ENCODE results near the gene REPS2.
"Not testable (repeated sequence)": the region's sequence is repeated elsewhere in the genome, so short reads cannot be mapped to it uniquely, and the experiment has no call there.

REPS2 gene

DNA sequence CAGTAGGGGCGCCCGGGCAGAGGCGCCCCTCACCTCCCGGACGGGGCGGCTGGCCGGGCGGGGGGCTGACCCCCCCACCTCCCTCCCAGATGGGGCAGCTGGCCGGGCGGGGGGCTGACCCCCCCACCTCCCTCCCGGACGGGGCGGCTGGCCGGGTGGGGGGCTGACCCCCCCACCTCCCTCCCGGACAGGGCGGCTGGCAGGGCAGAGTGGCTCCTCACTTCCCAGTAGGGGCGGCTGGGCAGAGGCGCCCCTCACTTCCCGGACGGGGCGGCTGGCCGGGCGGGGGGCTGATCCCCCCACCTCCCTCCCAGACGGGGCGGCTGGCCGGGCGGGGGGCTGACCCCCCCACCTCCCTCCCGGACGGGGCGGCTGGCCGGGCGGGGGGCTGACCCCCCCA, 18.5 kb downstream of the REPS2 start:
- DNase-seq: not testable (repeated sequence)

- no peak for DNase-seq
Observed at GRCh38 chrX:16966752-16967448, 20.4 kb downstream of the REPS2 start.

- DNase-seq: not testable (repeated sequence)
Observed at GRCh38 chrX:16968753-16969152, 22.3 kb downstream of the REPS2 start.

DNA sequence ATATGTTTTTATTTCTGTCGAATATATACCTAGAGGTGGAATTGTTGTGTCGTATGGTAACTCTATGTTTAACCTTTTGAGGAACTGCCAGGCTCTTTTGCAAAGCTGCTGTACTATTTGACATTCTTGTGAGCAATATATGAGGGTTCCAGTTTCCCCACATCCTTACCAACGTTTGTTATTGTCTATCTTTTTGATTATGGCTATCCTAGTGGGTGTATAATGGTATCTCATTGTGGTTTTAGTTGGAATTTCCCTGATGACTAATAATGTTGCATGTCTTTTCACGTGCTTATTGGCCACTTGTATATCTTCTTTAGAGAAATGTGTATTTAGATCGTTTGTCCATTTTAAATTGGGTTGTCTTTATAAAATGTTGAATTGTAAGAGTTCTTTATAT, 24.5 kb downstream of the REPS2 start:
- no peak for DNase-seq

DNA sequence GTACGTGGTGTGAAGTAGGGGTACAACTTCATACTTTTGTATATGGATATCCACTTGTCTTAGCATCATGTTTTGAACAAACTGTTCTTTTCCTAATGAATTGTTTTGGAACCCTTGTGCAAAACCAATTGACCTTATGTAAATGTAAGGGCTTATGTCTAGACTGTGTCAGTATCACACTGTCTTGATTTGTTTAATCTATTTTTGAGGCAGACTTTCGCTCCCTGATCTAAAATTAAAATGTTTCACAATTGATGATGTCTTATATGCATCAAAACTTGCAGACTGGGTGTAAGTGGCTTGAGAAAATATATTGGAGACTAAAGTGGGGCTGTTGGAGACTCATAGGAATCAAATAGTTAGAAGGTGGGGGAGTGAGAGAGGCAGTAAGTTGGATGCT, 25.2 kb downstream of the REPS2 start:
- no peak for DNase-seq

DNA sequence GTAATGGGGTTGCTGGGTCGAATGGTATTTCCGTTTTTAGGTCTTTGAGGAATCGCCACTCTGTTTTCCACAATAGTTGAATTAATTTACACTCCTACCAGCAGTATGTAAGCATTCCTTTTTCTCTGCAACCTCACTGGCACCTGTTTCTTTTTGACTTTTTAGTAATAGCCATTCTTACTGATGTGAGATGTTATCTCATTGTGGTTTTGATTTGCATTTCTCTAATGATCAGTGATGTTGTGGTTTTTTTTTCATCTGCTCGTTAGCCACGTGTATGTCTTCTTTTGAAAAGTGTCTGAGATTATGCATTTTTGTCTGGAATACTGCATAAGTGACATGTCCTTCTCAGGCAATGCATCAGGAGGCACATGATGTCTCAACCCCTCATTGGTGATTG, 28.8 kb downstream of the REPS2 start:
- DNase-seq: no peak

DNA sequence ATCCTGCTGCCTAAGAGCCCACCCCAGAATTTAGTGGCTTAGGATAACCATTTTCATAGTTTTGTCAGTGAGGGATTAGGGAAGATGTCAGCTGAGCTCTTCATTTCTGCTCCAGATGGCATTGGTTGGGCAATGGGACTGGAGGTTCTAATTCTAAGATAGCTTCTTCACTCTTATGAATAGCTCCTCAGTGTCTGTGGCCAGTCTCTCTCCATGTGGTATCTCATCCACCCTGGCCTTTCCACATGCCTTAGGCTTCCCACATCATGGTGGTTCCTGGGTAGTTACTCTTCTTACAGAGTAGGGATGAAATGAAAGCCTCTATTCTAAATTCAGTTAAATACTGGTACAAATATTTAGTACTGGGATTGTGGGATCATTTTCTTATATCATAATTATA, 31.3 kb downstream of the REPS2 start:
- DNase-seq: no peak

DNA sequence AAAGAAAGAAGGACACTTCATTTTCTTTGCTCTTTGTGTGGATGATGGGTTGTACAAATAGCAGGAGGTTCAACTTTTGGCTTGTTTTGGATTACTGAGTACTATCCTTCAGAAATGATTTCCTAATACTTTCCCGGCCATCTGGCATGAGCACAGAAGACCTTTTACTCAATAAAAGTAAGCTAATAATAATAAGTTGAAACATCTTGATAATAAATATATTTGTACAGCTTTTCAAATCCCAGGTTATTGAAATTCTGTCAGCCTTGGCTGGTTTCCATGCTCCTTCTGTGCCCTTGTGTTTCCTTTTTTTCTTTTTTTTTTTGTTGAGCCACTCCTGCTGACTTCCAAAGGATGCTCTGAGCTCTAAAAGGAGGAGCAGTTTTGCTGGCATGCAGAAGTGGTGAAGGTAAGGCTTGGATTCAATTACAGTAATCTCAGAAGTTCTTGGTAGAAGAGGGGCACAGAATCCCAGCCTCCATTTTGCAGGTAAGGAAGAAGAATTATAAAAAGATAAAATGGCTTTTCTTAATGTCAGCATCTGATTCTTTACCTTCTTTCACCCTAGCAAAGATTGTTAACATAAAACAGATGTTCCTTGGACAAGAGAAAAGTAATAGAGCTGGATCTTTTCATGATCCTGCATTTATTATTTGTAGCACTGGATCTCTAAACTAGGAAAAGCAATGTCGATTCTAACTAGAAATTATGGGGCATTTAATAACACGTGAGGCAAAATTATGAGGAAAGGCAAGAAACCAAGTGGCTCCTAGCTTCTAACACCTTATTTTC, 31.9 kb downstream of the REPS2 start:
- DNase-seq: no peak

GRCh38 chrX:16979226-16979625, 32.8 kb downstream of the REPS2 start:
- DNase-seq: no peak

DNA sequence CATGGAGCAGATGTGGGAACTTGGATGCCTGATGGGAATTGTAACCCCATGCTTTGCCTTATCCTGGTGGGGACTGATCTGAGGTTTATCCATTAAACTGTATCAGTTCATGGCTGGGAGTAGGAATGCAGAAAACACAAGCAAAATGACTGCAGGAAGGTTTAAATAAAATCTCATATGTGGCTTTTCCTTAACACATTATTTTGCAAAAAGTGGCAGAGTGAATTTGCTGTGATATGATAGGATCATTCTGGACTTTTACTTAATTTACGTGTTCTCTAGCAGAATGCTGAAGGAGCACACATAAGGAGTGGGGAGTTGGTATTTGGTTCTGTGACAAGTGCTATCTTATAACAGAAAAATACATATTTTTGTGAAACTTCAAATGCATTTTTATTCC, 34.8 kb downstream of the REPS2 start:
- DNase-seq: no peak

DNA sequence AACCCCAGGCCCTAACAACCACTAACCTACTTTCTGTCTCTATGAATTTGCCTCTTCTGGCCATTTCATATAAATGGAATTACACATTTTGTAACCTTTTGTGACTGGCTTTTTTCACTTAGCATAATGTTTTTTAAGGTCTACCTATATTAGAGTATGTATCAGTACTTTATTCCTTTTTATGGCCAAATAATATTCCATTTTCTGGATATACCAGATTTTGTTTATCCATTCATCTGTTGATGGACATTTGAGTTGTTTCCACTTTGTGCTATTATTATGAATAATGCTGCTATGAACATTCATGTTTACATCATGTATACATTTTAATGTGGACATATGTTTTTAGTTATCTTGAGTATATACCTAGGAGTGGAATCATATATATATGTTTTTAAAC, 35.5 kb downstream of the REPS2 start:
- no peak for DNase-seq

DNA sequence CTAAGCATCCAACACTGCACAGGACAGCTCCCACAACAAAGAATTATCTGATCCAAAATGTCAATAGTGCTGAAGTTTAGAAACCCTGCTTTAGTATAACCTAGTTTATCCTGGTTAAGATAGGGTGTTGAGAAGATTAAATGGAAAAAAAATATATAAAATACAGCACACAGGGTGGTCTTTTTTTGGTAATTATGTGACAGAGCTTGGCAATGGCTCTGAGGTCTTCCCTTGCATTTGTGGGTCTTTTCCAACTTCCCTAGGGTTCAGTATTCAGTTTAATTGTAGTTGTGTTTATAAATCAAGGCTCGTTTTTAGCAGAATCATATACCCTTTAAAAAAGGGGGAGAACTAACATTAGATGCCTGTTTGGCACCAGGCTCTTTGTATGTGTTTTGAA, 36.6 kb downstream of the REPS2 start:
- DNase-seq: no peak

DNA sequence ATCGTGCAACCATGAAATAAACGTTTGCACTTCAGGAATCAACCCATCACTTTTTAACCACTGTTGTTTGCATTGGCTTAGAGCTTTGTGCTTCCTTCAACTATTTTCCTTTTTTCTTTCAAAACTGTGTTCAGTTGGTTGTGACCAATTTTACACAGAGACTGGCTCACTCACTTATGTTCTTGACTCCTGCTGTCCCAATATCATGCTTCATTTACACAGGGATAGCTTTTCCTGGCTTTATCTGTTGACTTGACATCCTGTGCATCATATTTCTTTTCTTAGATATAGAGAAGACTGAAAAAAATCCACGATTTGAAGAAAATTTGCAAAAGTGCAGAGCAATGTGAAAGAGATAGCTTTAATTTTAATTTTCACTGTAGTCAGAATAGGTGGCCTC, 38.8 kb downstream of the REPS2 start:
- DNase-seq: no peak

- no peak for DNase-seq
Observed at GRCh38 chrX:16986169-16986568, 39.7 kb downstream of the REPS2 start.

GRCh38 chrX:16989750-16990149, 43.3 kb downstream of the REPS2 start:
- no peak for DNase-seq

- DNase-seq: no peak
Observed at GRCh38 chrX:16990839-16991238, 44.4 kb downstream of the REPS2 start.

GRCh38 chrX:16992445-16992844, 46.0 kb downstream of the REPS2 start:
- no peak for DNase-seq

DNA sequence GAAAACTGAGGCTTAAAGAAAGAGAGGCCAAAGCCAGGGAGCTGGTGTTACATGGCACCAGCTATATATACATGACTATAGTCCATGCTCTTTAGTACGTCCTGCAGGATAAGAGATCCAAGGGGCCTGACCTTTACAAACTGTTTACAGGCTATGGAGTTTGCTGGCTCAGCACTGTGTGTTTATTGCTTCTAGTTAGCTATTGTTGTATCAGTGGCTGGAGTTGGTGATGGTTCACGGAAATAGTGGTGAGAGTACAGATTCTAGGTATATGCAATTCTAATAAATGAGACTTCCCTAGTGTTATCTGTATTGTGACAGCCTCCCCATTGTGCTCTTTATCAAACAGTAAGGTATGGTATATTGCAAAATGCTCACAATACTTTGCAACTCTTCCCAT, 46.5 kb downstream of the REPS2 start:
- DNase-seq: no peak

- DNase-seq: no peak
Observed at GRCh38 chrX:16993791-16994318, 47.4 kb downstream of the REPS2 start.

- no peak for DNase-seq
Observed at GRCh38 chrX:16994736-16995135, 48.3 kb downstream of the REPS2 start.

- no peak for DNase-seq
Observed at GRCh38 chrX:16997313-16997712, 50.9 kb downstream of the REPS2 start.

- no peak for DNase-seq
Observed at GRCh38 chrX:16999275-16999674, 52.8 kb downstream of the REPS2 start.

DNA sequence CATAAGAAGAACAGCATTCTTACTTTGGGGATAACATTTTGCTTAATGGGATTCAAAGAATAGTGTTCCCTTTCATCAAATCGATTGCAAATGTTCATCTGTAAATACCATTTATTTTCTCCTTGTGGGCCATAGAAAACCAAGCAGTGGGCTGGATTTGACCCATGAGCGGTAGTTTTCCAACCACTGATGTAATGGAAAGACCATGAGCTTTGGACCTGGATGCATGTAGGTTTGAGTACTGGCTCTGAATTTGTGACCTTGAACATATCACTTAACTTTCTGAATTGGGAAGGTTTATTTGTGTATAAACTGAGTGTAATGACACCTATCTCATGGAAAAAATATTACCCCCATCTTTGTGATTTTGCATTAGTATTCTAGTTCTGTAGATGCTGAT, 54.3 kb downstream of the REPS2 start:
- DNase-seq: no peak

DNA sequence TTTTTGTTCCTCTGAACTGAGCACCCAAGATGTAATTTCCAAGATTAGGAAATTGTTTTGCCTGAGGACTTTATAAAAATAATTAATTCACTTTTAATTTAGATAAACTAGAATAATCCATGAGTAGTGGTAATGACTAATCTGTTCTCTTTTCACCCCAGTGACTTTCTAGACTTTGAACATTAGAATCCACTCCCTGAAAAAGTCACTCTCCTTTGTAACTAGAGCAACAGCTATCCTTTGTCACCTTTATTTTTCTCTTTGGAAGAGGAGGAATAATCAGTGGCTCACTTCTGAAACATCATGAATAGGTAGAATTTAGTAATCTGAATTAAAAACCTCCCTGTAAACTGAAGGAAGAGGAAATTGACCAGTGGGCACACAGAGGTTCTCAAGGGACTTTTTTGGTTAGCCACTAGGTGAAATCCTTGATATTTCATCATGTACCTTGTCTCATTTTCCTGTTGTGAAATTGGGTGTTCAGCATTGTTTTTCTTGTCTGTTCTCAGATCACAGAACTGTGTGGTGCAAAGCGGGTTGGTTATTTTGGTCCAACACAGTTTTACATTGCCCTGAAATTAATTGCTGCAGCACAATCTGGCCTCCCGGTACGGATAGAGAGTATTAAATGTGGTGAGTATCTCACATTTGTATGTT, 59.4 kb downstream of the REPS2 start:
- DNase-seq: no peak

Measured in CD4-positive, alpha-beta T cell treated with Interleukin-1 beta for 1 hour (primary cell).